Measurements from ENCODE around the gene DDX54. TPM values are rescaled to one million over a fixed set of nuclear protein-coding genes. Genes with fewer than 3 reads are reported as not detected.
A peak's percentile ranks its signal among the peaks of the same experiment; 100 is the strongest.

Gene DDX54
- total RNA-seq, 1 donor from 2014 or later = 53.5 TPM

GRCh38 chr12:113230315-113231234 lies 45.3 kb upstream of the DDX54 start:
- H3K27ac Mint-ChIP-seq (ENCODE audit: unreplicated experiment) = peak overlapping the region; percentile 82
- no peak for FAIRE-seq

DNA sequence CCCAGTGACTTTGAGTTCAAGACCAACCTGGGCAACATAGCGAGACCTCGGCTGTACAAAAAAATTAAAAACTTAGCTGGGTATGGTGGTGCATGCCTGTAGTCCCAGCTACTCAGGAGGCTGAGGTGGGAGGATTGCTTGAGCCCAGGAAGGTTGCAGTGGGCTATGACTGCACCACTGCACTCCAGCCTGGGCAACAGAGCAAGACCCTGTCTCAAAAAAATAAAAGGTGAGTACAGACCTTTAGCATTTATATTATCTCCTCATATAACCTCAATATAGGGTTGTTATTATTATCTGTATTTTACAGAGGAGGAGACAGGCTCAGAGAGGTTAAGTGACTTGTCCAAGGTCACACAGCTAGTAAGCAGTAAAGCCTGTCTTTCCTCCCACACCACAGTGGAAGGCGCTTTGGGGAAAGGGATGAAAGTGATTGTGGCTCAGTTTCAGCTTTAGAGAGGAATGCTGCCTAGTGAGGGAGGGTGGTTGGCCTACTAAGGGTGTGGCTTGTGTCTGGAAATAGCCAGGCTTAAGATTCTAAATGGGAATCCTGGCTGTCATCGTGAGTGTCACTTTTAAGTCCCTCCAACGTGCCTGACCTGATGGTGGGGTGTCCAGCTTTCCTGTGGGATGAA lies 43.2 kb upstream of the DDX54 start:
- H4K20me1 ChIP-seq (ENCODE audit: insufficient read depth, low read length) = no peaks in the 10 kb centered on the region
- no peak overlapping the region for H3K27ac ChIP-seq (ENCODE audit: low read depth, low read length)
- no peak for FAIRE-seq
- H3K4me1 ChIP-seq (ENCODE audit: insufficient read depth, low read length) = peaks cover 35% of the 10 kb centered on the region
- no peaks in the 10 kb centered on the region for H3K9me3 ChIP-seq (ENCODE audit: insufficient read depth, low read depth, low read length)
- H3K36me3 ChIP-seq (ENCODE audit: insufficient read depth, low read length) = no peaks in the 10 kb centered on the region
- Mint-ChIP-seq H3K27ac (ENCODE audit: unreplicated experiment) (peak overlapping the region; percentile 78), H3K4me1 (ENCODE audit: low read depth, unreplicated experiment) (peaks cover 22% of the 10 kb centered on the region), H3K27me3 (ENCODE audit: low read depth, unreplicated experiment) (no peaks in the 10 kb centered on the region), H3K36me3 (ENCODE audit: low read depth, unreplicated experiment) (peaks cover 23% of the 10 kb centered on the region), H3K4me3 (ENCODE audit: unreplicated experiment) (no peak overlapping the region), H3K9me3 (ENCODE audit: unreplicated experiment) (no peaks in the 10 kb centered on the region)
- no peak for DNase-seq (ENCODE audit: low read depth)
- no peak overlapping the region for H3K4me3 ChIP-seq (ENCODE audit: insufficient read depth, low read depth, low read length)
- H3K79me2 ChIP-seq (ENCODE audit: insufficient read depth, low read length) = peaks cover 3% of the 10 kb centered on the region
- H2AFZ ChIP-seq (ENCODE audit: low read depth, low read length) = no peak overlapping the region
- H3K9ac ChIP-seq (ENCODE audit: low read length) = no peak overlapping the region
- no peak overlapping the region for H3K4me2 ChIP-seq (ENCODE audit: low read length)
- no peaks in the 10 kb centered on the region for H3K27me3 ChIP-seq (ENCODE audit: insufficient read depth, low read length)
- TF ChIP-seq EZH2 (IDR thresholded peaks at IDR 0.05; ENCODE audit: insufficient read depth, low read length) = no peak
- TF ChIP-seq, protein P1, sequence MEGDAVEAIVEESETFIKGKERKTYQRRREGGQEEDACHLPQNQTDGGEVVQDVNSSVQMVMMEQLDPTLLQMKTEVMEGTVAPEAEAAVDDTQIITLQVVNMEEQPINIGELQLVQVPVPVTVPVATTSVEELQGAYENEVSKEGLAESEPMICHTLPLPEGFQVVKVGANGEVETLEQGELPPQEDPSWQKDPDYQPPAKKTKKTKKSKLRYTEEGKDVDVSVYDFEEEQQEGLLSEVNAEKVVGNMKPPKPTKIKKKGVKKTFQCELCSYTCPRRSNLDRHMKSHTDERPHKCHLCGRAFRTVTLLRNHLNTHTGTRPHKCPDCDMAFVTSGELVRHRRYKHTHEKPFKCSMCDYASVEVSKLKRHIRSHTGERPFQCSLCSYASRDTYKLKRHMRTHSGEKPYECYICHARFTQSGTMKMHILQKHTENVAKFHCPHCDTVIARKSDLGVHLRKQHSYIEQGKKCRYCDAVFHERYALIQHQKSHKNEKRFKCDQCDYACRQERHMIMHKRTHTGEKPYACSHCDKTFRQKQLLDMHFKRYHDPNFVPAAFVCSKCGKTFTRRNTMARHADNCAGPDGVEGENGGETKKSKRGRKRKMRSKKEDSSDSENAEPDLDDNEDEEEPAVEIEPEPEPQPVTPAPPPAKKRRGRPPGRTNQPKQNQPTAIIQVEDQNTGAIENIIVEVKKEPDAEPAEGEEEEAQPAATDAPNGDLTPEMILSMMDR (IDR thresholded peaks at IDR 0.05; ENCODE audit: insufficient read depth, low read depth, low read length) = no peak

More at GRCh38 chr12:113230315-113231234, 45.3 kb upstream of the DDX54 start:
- no peaks in the 10 kb centered on the region for H4K20me1 ChIP-seq (ENCODE audit: insufficient read depth, low read length)
- Mint-ChIP-seq H3K9me3 (ENCODE audit: unreplicated experiment) (no peaks in the 10 kb centered on the region), H3K4me3 (ENCODE audit: unreplicated experiment) (no peak overlapping the region), H3K27me3 (ENCODE audit: low read depth, unreplicated experiment) (no peaks in the 10 kb centered on the region), H3K36me3 (ENCODE audit: low read depth, unreplicated experiment) (peaks cover 30% of the 10 kb centered on the region), H3K4me1 (ENCODE audit: low read depth, unreplicated experiment) (peaks cover 25% of the 10 kb centered on the region)
- no peaks in the 10 kb centered on the region for H3K27me3 ChIP-seq (ENCODE audit: insufficient read depth, low read length)
- peak; percentile 65 for DNase-seq (ENCODE audit: low read depth)
- H3K79me2 ChIP-seq (ENCODE audit: insufficient read depth, low read length) = no peaks in the 10 kb centered on the region
- peak overlapping the region; percentile 72 for H3K27ac ChIP-seq (ENCODE audit: low read depth, low read length)
- no peaks in the 10 kb centered on the region for H3K36me3 ChIP-seq (ENCODE audit: insufficient read depth, low read length)
- H3K9me3 ChIP-seq (ENCODE audit: insufficient read depth, low read depth, low read length) = no peaks in the 10 kb centered on the region
- H3K4me3 ChIP-seq (ENCODE audit: insufficient read depth, low read depth, low read length) = no peak overlapping the region
- H3K9ac ChIP-seq (ENCODE audit: low read length) = peak overlapping the region; percentile 66
- TF ChIP-seq EZH2 (IDR thresholded peaks at IDR 0.05; ENCODE audit: insufficient read depth, low read length) = no peak
- TF ChIP-seq, protein P1 (IDR thresholded peaks at IDR 0.05; ENCODE audit: insufficient read depth, low read depth, low read length) = no peak
- no peak overlapping the region for H3K4me2 ChIP-seq (ENCODE audit: low read length)
- H2AFZ ChIP-seq (ENCODE audit: low read depth, low read length) = no peak overlapping the region
- H3K4me1 ChIP-seq (ENCODE audit: insufficient read depth, low read length) = peaks cover 33% of the 10 kb centered on the region

Data from astrocyte (in vitro differentiated cells and primary cell).